ENCODE measurements around the gene GTF3C6. TPM values are rescaled to one million over a fixed set of nuclear protein-coding genes. Genes with fewer than 3 reads are reported as not detected.

GTF3C6 gene
- total and polyA plus RNA-seq, 2 of the 8 experiments (the other 6 are each of a cell fraction or from before 2014, with no cell fraction given) = 13.1 to 87.4 TPM

- TF ChIP-seq MAX (IDR thresholded peaks at IDR 0.05) (no peak), HDAC6 (IDR thresholded peaks at IDR 0.05; ENCODE audit: low read depth, low read length) (no peak), TCF12 (IDR thresholded peaks at IDR 0.05; ENCODE audit: low read depth, low read length) (no peak), SP2 (IDR thresholded peaks at IDR 0.05; ENCODE audit: low read length) (no peak), JUN (IDR thresholded peaks at IDR 0.05; ENCODE audit: low read depth, low read length) (no peak), CHD1 (IDR thresholded peaks at IDR 0.05; ENCODE audit: low read depth, low read length) (no peak), PHF8 (conservative IDR thresholded peaks at IDR 0.05; ENCODE audit: low read depth, low read length) (no peak), YY1 (IDR thresholded peaks at IDR 0.05; ENCODE audit: low read depth, low read length) (no peak), BCL11A (IDR thresholded peaks at IDR 0.05; ENCODE audit: low read depth in 2 of 2, low read length in 2 of 2) (no peak), CHD2 (IDR thresholded peaks at IDR 0.05; ENCODE audit: low read length) (no peak), USF2 (IDR thresholded peaks at IDR 0.05; ENCODE audit: low read length) (no peak)
Observed at GRCh38 chr6:110980648-110981047, 22.1 kb downstream of the GTF3C6 start (continued).

Data from H1 (cell line).